GM12878 (cell line): ENCODE measurements around the gene NKAIN2. TPM values are rescaled to one million over a fixed set of nuclear protein-coding genes. Genes with fewer than 3 reads are reported as not detected.

ENCODE experiments used
- ATAC-seq: fragments of 200-7000 bp; cut with Tn5 transposase; 3 replicates; pipeline ENCODE4 v1.9.1; 2020; ENCODE audit warnings: mild to moderate bottlenecking, moderate library complexity
- BruUV-seq: library from RNA; stranded (reverse); fragments of 400-500 nt; replicated peaks from 2 replicates; lab custom pipeline; 2021; lab: Mats Ljungman, UMichigan
- CTCF ChIA-PET: fragments of 300-600 bp; sonication (Branson Sonifier 250); formaldehyde crosslinking; extraction: SDS; loops from one replicate; lab custom pipeline; 2021; ENCODE audit warnings: inconsistent platforms; lab: Yijun Ruan, JAX
- POLR2A ChIA-PET: fragments of 350-600 bp; formaldehyde crosslinking; extraction: SDS; loops from one replicate; lab custom pipeline; 2021; ENCODE audit warnings: inconsistent platforms; lab: Charles Lee
- RAD21 ChIA-PET: fragments of 300-600 bp; sonication (Branson Sonifier 250); formaldehyde crosslinking; loops from one replicate; lab custom pipeline; 2023; ENCODE audit warnings: antibody characterized with exemption; ENCODE audit not compliant: unreplicated experiment; lab: Charles Lee
- SMC1A ChIA-PET: fragments of 300-600 bp; sonication (Branson Sonifier 250); formaldehyde crosslinking; loops from one replicate; lab custom pipeline; 2023; ENCODE audit not compliant: unreplicated experiment, uncharacterized antibody; lab: Charles Lee
- DNase-seq: peaks from one replicate; pipeline ENCODE4 v3.0.0-alpha.2; 2011; ENCODE audit warnings: low read depth, low spot score
- FAIRE-seq: peaks from 3 replicates; lab custom pipeline; 2011; peaks lifted over from hg19 to GRCh38; lab: Jason Lieb, UNC
- H2AFZ ChIP-seq: 2 replicates; pipeline ENCODE4 v1.6.0; 2011; ENCODE audit warnings: low read depth, low read length, control low read depth; ENCODE audit not compliant: control insufficient read depth
- H3K27ac ChIP-seq: 2 replicates; pipeline ENCODE4 v1.5.1; 2011; ENCODE audit warnings: control low read depth; ENCODE audit not compliant: control insufficient read depth, insufficient read depth
- H3K27me3 ChIP-seq, 2 experiments: replicated peaks in 1 of 2; 2 replicates each; pipeline versions ENCODE4 v1.6.0 to v1.6.1; 2011; ENCODE audit warnings: low read length in 1 of 2; ENCODE audit not compliant: control insufficient read depth in 2 of 2, insufficient read depth in 2 of 2
- H3K36me3 ChIP-seq, 2 experiments: 2 replicates each; pipeline ENCODE4 v1.5.1; 2011; ENCODE audit warnings: low read length in 1 of 2; ENCODE audit not compliant: control insufficient read depth in 2 of 2, insufficient read depth in 2 of 2
- H3K4me1 ChIP-seq: 2 replicates; pipeline ENCODE4 v1.6.1; 2011; ENCODE audit warnings: mild to moderate bottlenecking, low read length, moderate library complexity, mixed read lengths; ENCODE audit not compliant: control insufficient read depth, insufficient read depth
- H3K4me2 ChIP-seq: 2 replicates; pipeline ENCODE4 v1.6.0; 2011; ENCODE audit warnings: control low read depth; ENCODE audit not compliant: control insufficient read depth, insufficient read depth
- H3K4me3 ChIP-seq: fragments of 200-600 bp; sonication (generic); 2 replicates; pipeline ENCODE4 v1.5.1; 2016
- H3K79me2 ChIP-seq: 2 replicates; pipeline ENCODE4 v1.6.0; 2011; ENCODE audit warnings: low read length; ENCODE audit not compliant: control insufficient read depth, insufficient read depth
- H3K9ac ChIP-seq: 2 replicates; pipeline ENCODE4 v1.8.0; 2011; ENCODE audit warnings: low read length, control low read depth, mixed read lengths; ENCODE audit not compliant: control insufficient read depth, insufficient read depth
- H3K9me3 ChIP-seq: replicated peaks from 3 replicates; pipeline ENCODE4 v1.5.1; 2011; ENCODE audit warnings: mild to moderate bottlenecking, low read length; ENCODE audit not compliant: control insufficient read depth, insufficient read depth
- H4K20me1 ChIP-seq: 2 replicates; pipeline ENCODE4 v1.6.0; 2011; ENCODE audit not compliant: control insufficient read depth, insufficient read depth
- CHD2 ChIP-seq: IDR thresholded peaks from 2 replicates; pipeline ENCODE4 v1.6.1; 2011; ENCODE audit warnings: low read depth, low read length, improper control_type of control experiment, borderline replicate concordance
- IKZF1 ChIP-seq: fragments of 450-650 bp; conservative IDR thresholded peaks from 2 replicates; pipeline ENCODE4 v1.6.1; 2017; ENCODE audit warnings: antibody characterized with exemption, mild to moderate bottlenecking
- IKZF2 ChIP-seq, 2 experiments: fragments of 450-650 bp; IDR thresholded peaks; 2 replicates each; pipeline ENCODE4 v1.6.1; 2017; ENCODE audit warnings: mild to moderate bottlenecking in 2 of 2, moderate library complexity in 2 of 2
- JUND ChIP-seq: IDR thresholded peaks from 2 replicates; pipeline ENCODE4 v1.6.1; 2012; ENCODE audit warnings: low read depth, mild to moderate bottlenecking, low read length, improper control_type of control experiment, moderate library complexity
- KDM1A ChIP-seq: fragments of 200-600 bp; sonication (generic); IDR thresholded peaks from 2 replicates; pipeline ENCODE4 v1.6.1; 2016; ENCODE audit warnings: borderline replicate concordance
- MYB ChIP-seq: fragments of 150-350 bp; IDR thresholded peaks from 2 replicates; pipeline ENCODE4 v1.6.1; 2014; ENCODE audit warnings: mild to moderate bottlenecking, low read depth, low read length, borderline replicate concordance
- RAD21 ChIP-seq: IDR thresholded peaks from 2 replicates; pipeline ENCODE4 v1.6.1; 2011; ENCODE audit warnings: mild to moderate bottlenecking, low read depth, low read length, moderate library complexity; ENCODE audit not compliant: insufficient read depth
- SPI1 ChIP-seq: IDR thresholded peaks from 2 replicates; pipeline ENCODE4 v1.6.1; 2011; ENCODE audit warnings: low read depth, mild to moderate bottlenecking, low read length, moderate library complexity, borderline replicate concordance; ENCODE audit not compliant: insufficient read depth
- SREBF1 ChIP-seq: IDR thresholded peaks from 2 replicates; pipeline ENCODE4 v1.6.1; 2012; ENCODE audit warnings: mild to moderate bottlenecking, low read length
- TARDBP ChIP-seq: IDR thresholded peaks from 2 replicates; pipeline ENCODE4 v1.6.1; 2016; ENCODE audit warnings: borderline replicate concordance
- ZNF217 ChIP-seq: fragments of 450-650 bp; IDR thresholded peaks from 2 replicates; pipeline ENCODE4 v1.6.1; 2017; ENCODE audit warnings: antibody characterized with exemption, mild to moderate bottlenecking
- WGBS: methylation state at CpG from one replicate; pipeline ENCODE4 v1.1.6; 2016; ENCODE audit warnings: low lambda C conversion rate; ENCODE audit not compliant: insufficient replicate concordance, insufficient coverage; ENCODE audit errors: missing lambda C conversion rate; 5-methylcytosine and 5-hydroxymethylcytosine counted together
- in situ Hi-C: fragments of 300-500 bp; cut with MboI; formaldehyde crosslinking; loops from 9 replicates; pipeline ENCODE4 v1.14.3; 2018; ENCODE audit warnings: mixed read lengths
- intact Hi-C: fragments of 100-400 bp; cut with micrococcal nuclease; formaldehyde crosslinking; loops from one replicate; pipeline ENCODE4 v1.14.2; 2022; ENCODE audit not compliant: unreplicated experiment
- polyA plus RNA-seq, 11 experiments: library from polyadenylated mRNA; depleted of rRNA in 4 of 11; unstranded in 6 of 11; stranded (reverse) in 5 of 11; fragments of >200 nt; fragmentation: Nextera tagmentation in 4 of 11; fragmentation: Illumina TruSeq in 1 of 11; extraction: Ambion mirVana in 4 of 11; extraction: Trizol in 1 of 11; gene quantifications; 1 replicate in 1 of 11; 2 replicates in 10 of 11; pipeline versions ENCODE4 v1.2.1 to v1.2.3, GENCODE V29; 2011 to 2016; ENCODE audit warnings: inconsistent platforms in 2 of 11, missing spikeins in 2 of 11, low read depth in 1 of 11
- total RNA-seq, 4 experiments: library from RNA; depleted of rRNA in 3 of 4; stranded (reverse); fragments of >200 nt in 3 of 4; fragmentation: Illumina TruSeq in 1 of 4; extraction: Trizol in 1 of 4; gene quantifications; 2 replicates each; pipeline versions ENCODE4 v1.2.1 to v1.2.3, GENCODE V29; 2013 to 2021
- TF ChIP-seq, protein P1 (sequence below): IDR thresholded peaks from 2 replicates; pipeline ENCODE4 v1.6.1; 2012; ENCODE audit warnings: improper control_type of control experiment, low read depth, low read length; ENCODE audit not compliant: insufficient replicate concordance
- TF ChIP-seq, protein P2 (sequence below): fragments of 450-650 bp; IDR thresholded peaks from 2 replicates; pipeline ENCODE4 v1.6.1; 2017; ENCODE audit warnings: mild to moderate bottlenecking

The NKAIN2 gene
- total and polyA plus RNA-seq, 10 of the 15 experiments (the other 5 are each of a cell fraction or from before 2014, with no cell fraction given), result not detected

DNA sequence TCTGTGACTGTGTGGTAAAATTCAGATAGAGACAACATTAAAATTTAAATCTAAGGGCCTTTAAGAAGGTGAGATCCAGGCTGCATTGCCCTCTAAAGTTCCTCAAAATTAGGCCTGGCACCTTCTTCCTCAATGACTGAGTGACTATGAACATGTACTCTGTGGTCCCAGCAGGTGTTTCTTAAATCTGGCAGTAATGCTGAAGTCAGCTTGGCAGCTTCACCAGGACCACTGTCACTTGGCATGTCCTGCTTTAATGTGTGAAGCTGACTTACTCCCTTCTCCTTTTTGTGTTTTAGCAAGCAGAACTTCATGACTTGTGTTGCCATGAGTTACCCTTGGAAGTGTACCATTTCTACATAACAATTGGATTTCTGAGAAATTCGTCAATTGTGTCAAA, 141.7 kb downstream of the NKAIN2 start:
- WGBS, result 0% methylated on average over 1 of the region's 1 CpG
- Histone ChIP-seq H3K9ac (no peak overlapping the region), H3K4me2 (no peak overlapping the region), H3K79me2 (no peaks in the 10 kb centered on the region), H3K4me3 (no peak overlapping the region), H3K9me3 (no peaks in the 10 kb centered on the region), H3K27ac (no peak overlapping the region), H2AFZ (no peak overlapping the region), H3K36me3 (no peaks in the 10 kb centered on the region), H4K20me1 (no peaks in the 10 kb centered on the region), H3K4me1 (no peaks in the 10 kb centered on the region), H3K27me3 (no peaks in the 10 kb centered on the region)
- no TSS peak for BruUV-seq
- in situ Hi-C loops, result no loop called here
- no peak for TF ChIP-seq ZNF217
- TF ChIP-seq CHD2, result no peak
- no peak for TF ChIP-seq IKZF1
- TF ChIP-seq, protein P1, sequence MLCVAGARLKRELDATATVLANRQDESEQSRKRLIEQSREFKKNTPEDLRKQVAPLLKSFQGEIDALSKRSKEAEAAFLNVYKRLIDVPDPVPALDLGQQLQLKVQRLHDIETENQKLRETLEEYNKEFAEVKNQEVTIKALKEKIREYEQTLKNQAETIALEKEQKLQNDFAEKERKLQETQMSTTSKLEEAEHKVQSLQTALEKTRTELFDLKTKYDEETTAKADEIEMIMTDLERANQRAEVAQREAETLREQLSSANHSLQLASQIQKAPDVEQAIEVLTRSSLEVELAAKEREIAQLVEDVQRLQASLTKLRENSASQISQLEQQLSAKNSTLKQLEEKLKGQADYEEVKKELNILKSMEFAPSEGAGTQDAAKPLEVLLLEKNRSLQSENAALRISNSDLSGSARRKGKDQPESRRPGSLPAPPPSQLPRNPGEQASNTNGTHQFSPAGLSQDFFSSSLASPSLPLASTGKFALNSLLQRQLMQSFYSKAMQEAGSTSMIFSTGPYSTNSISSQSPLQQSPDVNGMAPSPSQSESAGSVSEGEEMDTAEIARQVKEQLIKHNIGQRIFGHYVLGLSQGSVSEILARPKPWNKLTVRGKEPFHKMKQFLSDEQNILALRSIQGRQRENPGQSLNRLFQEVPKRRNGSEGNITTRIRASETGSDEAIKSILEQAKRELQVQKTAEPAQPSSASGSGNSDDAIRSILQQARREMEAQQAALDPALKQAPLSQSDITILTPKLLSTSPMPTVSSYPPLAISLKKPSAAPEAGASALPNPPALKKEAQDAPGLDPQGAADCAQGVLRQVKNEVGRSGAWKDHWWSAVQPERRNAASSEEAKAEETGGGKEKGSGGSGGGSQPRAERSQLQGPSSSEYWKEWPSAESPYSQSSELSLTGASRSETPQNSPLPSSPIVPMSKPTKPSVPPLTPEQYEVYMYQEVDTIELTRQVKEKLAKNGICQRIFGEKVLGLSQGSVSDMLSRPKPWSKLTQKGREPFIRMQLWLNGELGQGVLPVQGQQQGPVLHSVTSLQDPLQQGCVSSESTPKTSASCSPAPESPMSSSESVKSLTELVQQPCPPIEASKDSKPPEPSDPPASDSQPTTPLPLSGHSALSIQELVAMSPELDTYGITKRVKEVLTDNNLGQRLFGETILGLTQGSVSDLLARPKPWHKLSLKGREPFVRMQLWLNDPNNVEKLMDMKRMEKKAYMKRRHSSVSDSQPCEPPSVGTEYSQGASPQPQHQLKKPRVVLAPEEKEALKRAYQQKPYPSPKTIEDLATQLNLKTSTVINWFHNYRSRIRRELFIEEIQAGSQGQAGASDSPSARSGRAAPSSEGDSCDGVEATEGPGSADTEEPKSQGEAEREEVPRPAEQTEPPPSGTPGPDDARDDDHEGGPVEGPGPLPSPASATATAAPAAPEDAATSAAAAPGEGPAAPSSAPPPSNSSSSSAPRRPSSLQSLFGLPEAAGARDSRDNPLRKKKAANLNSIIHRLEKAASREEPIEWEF, result no peak
- no peak for TF ChIP-seq RAD21
- TF ChIP-seq KDM1A, result no peak
- TF ChIP-seq, protein P2, sequence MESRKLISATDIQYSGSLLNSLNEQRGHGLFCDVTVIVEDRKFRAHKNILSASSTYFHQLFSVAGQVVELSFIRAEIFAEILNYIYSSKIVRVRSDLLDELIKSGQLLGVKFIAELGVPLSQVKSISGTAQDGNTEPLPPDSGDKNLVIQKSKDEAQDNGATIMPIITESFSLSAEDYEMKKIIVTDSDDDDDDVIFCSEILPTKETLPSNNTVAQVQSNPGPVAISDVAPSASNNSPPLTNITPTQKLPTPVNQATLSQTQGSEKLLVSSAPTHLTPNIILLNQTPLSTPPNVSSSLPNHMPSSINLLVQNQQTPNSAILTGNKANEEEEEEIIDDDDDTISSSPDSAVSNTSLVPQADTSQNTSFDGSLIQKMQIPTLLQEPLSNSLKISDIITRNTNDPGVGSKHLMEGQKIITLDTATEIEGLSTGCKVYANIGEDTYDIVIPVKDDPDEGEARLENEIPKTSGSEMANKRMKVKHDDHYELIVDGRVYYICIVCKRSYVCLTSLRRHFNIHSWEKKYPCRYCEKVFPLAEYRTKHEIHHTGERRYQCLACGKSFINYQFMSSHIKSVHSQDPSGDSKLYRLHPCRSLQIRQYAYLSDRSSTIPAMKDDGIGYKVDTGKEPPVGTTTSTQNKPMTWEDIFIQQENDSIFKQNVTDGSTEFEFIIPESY, result no peak
- TF ChIP-seq IKZF2 (IDR thresholded peaks at IDR 0.05), result no peak
- no peak for TF ChIP-seq SREBF1
- TF ChIP-seq JUND, result no peak
- no peak for TF ChIP-seq MYB
- TF ChIP-seq SPI1, result no peak
- TF ChIP-seq TARDBP, result no peak
- DNase-seq, result no peak
- ChIA-PET SMC1A (no interaction called here), RAD21 (no interaction called here), POLR2A (no interaction called here), CTCF (no interaction called here)
- ATAC-seq, result no peak
- no peak for FAIRE-seq
- intact Hi-C loops, result no loop called here
